Measurements from ENCODE around the gene C2orf78. TPM values are rescaled to one million over a fixed set of nuclear protein-coding genes. Genes with fewer than 3 reads are reported as not detected.

C2orf78 gene
- total and polyA plus RNA-seq, 2 donors (not counting 3 experiments of a cell fraction or from before 2014, with no cell fraction given) = not detected

DNA sequence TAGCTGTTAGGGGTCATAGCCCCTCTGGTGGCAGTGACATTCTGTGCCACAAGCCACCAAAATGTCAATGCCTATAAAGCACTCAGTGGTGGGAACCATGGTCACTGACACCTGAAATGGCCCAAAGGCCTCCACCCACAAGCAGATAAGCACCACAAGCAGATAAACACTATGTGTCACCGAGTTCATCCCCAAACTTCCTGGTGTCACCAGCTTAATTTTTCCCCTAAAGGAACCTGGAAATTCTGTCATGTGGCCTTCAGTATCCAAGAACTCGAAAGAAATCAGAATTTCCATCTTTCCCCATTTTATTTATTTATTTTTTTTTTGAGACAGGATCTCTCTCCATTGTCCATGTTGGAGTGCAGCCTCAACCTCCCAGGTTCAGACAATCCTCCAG is 43.2 kb upstream of the C2orf78 start:
- dilution Hi-C loops (cut with MboI; ENCODE audit: extremely low pct_ligation_motif_present, low sequenced_read_pairs) (no loop called here), intact Hi-C loops (cut with micrococcal nuclease) (no loop called here)
- FAIRE-seq = no peak
- H3K4me1 ChIP-seq (ENCODE audit: control insufficient read depth, extremely low read depth, insufficient read depth, low read length) = peaks cover 15% of the 10 kb centered on the region
- no peaks in the 10 kb centered on the region for H3K36me3 ChIP-seq (ENCODE audit: control insufficient read depth in 2 of 2, extremely low read depth in 1 of 2, insufficient read depth in 2 of 2, low read length in 2 of 2)
- H3K79me2 ChIP-seq (ENCODE audit: control insufficient read depth, insufficient read depth, low read length) = peaks cover 8% of the 10 kb centered on the region
- no TSS peak for BruUV-seq (replicated peaks)
- no peak for DNase-seq (ENCODE audit: low read depth, low spot score)
- ChIA-PET POLR2A (no interaction called here), CTCF (no interaction called here)
- H3K9me1 ChIP-seq (replicated peaks; ENCODE audit: control insufficient read depth, extremely low read depth, insufficient read depth, low read length) = no peaks in the 10 kb centered on the region
- no peak overlapping the region for H2AFZ ChIP-seq (ENCODE audit: low read depth, low read length)
- no peaks in the 10 kb centered on the region for H4K20me1 ChIP-seq (replicated peaks; ENCODE audit: control insufficient read depth, extremely low read depth, insufficient read depth, low read length)
- H3K27me3 ChIP-seq (ENCODE audit: control insufficient read depth in 2 of 2, insufficient read depth in 2 of 2, low read length in 2 of 2) = no peaks in the 10 kb centered on the region
- no peak overlapping the region for H3K4me2 ChIP-seq (ENCODE audit: insufficient read depth, low read length)
- H3K9me3 ChIP-seq (replicated peaks; ENCODE audit: control insufficient read depth, insufficient read depth, low read length) = no peaks in the 10 kb centered on the region
- no peak overlapping the region for H3K4me3 ChIP-seq (replicated peaks in 1 of 3; ENCODE audit: insufficient read depth in 1 of 3, low read depth in 1 of 3, low read length in 3 of 3)
- H3K9ac ChIP-seq (replicated peaks; ENCODE audit: extremely low read depth, insufficient read depth, low read length) = no peak overlapping the region
- no peak for TF ChIP-seq JUN (IDR thresholded peaks at IDR 0.05; ENCODE audit: borderline replicate concordance, insufficient read depth, insufficient read length, low read depth)
- TF ChIP-seq, protein P1, sequence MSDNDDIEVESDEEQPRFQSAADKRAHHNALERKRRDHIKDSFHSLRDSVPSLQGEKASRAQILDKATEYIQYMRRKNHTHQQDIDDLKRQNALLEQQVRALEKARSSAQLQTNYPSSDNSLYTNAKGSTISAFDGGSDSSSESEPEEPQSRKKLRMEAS (IDR thresholded peaks at IDR 0.05; ENCODE audit: insufficient read depth, insufficient read length) = no peak
- no peak for TF ChIP-seq MYC (IDR thresholded peaks at IDR 0.05; ENCODE audit: low read depth, low read length)
- TF ChIP-seq, protein P2, sequence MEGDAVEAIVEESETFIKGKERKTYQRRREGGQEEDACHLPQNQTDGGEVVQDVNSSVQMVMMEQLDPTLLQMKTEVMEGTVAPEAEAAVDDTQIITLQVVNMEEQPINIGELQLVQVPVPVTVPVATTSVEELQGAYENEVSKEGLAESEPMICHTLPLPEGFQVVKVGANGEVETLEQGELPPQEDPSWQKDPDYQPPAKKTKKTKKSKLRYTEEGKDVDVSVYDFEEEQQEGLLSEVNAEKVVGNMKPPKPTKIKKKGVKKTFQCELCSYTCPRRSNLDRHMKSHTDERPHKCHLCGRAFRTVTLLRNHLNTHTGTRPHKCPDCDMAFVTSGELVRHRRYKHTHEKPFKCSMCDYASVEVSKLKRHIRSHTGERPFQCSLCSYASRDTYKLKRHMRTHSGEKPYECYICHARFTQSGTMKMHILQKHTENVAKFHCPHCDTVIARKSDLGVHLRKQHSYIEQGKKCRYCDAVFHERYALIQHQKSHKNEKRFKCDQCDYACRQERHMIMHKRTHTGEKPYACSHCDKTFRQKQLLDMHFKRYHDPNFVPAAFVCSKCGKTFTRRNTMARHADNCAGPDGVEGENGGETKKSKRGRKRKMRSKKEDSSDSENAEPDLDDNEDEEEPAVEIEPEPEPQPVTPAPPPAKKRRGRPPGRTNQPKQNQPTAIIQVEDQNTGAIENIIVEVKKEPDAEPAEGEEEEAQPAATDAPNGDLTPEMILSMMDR (IDR thresholded peaks at IDR 0.05; ENCODE audit: extremely low read depth in 1 of 2, insufficient read depth in 1 of 2, low read depth in 1 of 2, low read length in 2 of 2) = no peak
- no peak for TF ChIP-seq POLR2AphosphoS5 (IDR thresholded peaks at IDR 0.05; ENCODE audit: insufficient read depth, low read depth, low read length)
- TF ChIP-seq FOS (IDR thresholded peaks at IDR 0.05; ENCODE audit: borderline replicate concordance, insufficient read depth, low read length) = no peak
- TF ChIP-seq EZH2 (IDR thresholded peaks at IDR 0.05; ENCODE audit: borderline replicate concordance, low read depth, low read length, severe bottlenecking) = no peak
- TF ChIP-seq POLR2A (IDR thresholded peaks at IDR 0.05; ENCODE audit: low read depth, low read length) = no peak
- TF ChIP-seq GATA2 (IDR thresholded peaks at IDR 0.05; ENCODE audit: insufficient read depth, insufficient read length, low read depth, low read length) = no peak
- H3K27ac ChIP-seq (ENCODE audit: insufficient read depth, low read depth, low read length) = no peak overlapping the region
